K562 (cell line): ENCODE data around the gene SLC12A6. TPM values are rescaled to one million over a fixed set of nuclear protein-coding genes. Genes with fewer than 3 reads are reported as not detected.

ENCODE experiments used
- ATAC-seq: fragments of 200-7000 bp; cut with Tn5 transposase; 3 replicates; pipeline ENCODE4 v1.9.1; 2020; ENCODE audit warnings: moderate library complexity
- BruUV-seq: library from RNA; stranded (reverse); fragments of 400-500 nt; replicated peaks from 2 replicates; lab custom pipeline; 2021; lab: Mats Ljungman, UMichigan
- CTCF ChIA-PET: fragments of 300-600 bp; formaldehyde crosslinking; extraction: SDS; loops from one replicate; lab custom pipeline; 2021; ENCODE audit warnings: low intra/inter-chr PET ratio; lab: Yijun Ruan, JAX
- POLR2A ChIA-PET: fragments of 300-600, 350-650 bp; sonication (Branson Sonifier 250); formaldehyde crosslinking; extraction: SDS; loops from one replicate; lab custom pipeline; 2021; ENCODE audit warnings: antibody characterized with exemption, inconsistent platforms; lab: Yijun Ruan, JAX
- DNase-seq, 4 experiments: peaks; one replicate each; pipeline versions ENCODE4 v3.0.0 to v3.0.0-alpha.2; 2011 to 2018; ENCODE audit warnings: low spot score in 3 of 4, mixed read lengths in 3 of 4; ENCODE audit errors: extremely low read depth in 1 of 4
- FAIRE-seq: peaks from 2 replicates; lab custom pipeline; 2011; peaks lifted over from hg19 to GRCh38; lab: Jason Lieb, UNC
- H2AFZ ChIP-seq: 2 replicates; pipeline ENCODE4 v1.6.0; 2011; ENCODE audit warnings: low read depth, low read length, control low read depth, inconsistent platforms
- H3K27ac ChIP-seq: fragments of 200-600 bp; 3 replicates; pipeline ENCODE4 v1.8.0; 2011; ENCODE audit warnings: low read depth, mild to moderate bottlenecking, control low read depth, inconsistent platforms, low read length, moderate library complexity, mixed read lengths; ENCODE audit errors: extremely low read depth
- H3K27me3 ChIP-seq, 2 experiments: fragments of 300-600 bp in 1 of 2; 2 replicates in 1 of 2; 3 replicates in 1 of 2; pipeline versions ENCODE4 v1.6.0 to v1.8.0; 2011; ENCODE audit warnings: inconsistent platforms in 2 of 2, low read length in 2 of 2, mild to moderate bottlenecking in 1 of 2, mixed read lengths in 1 of 2, moderate library complexity in 1 of 2; ENCODE audit not compliant: control insufficient read depth in 2 of 2, insufficient read depth in 2 of 2
- H3K36me3 ChIP-seq: fragments of 300-600 bp; 3 replicates; pipeline ENCODE4 v1.8.0; 2011; ENCODE audit warnings: mild to moderate bottlenecking, low read length, inconsistent platforms; ENCODE audit not compliant: control insufficient read depth, insufficient read depth
- H3K4me1 ChIP-seq, 2 experiments: fragments of 200-600 bp in 1 of 2; replicated peaks in 1 of 2; 2 replicates in 1 of 2; 3 replicates in 1 of 2; pipeline versions ENCODE4 v1.5.1 to v1.8.0; 2011; ENCODE audit warnings: inconsistent platforms in 2 of 2, low read length in 2 of 2, mild to moderate bottlenecking in 1 of 2, mixed read lengths in 1 of 2, moderate library complexity in 1 of 2; ENCODE audit not compliant: control insufficient read depth in 2 of 2, insufficient read depth in 2 of 2
- H3K4me2 ChIP-seq: 2 replicates; pipeline ENCODE4 v1.6.1; 2011; ENCODE audit warnings: low read length, control low read depth, inconsistent platforms, mixed read lengths; ENCODE audit not compliant: insufficient read depth
- H3K4me3 ChIP-seq: fragments of 200-600 bp; sonication (generic), shearing (Covaris generic); 2 replicates; pipeline ENCODE4 v1.5.1; 2016; ENCODE audit warnings: control low read depth, inconsistent platforms
- H3K79me2 ChIP-seq: fragments of 200-600 bp; 3 replicates; pipeline ENCODE4 v1.8.0; 2011; ENCODE audit warnings: low read length, inconsistent platforms; ENCODE audit not compliant: control insufficient read depth, insufficient read depth
- H3K9ac ChIP-seq, 2 experiments: 2 replicates each; pipeline versions ENCODE4 v1.6.0 to v1.6.1; 2011; ENCODE audit warnings: low read depth in 2 of 2, low read length in 2 of 2, control low read depth in 1 of 2, inconsistent platforms in 1 of 2, mild to moderate bottlenecking in 1 of 2, mixed read lengths in 1 of 2; ENCODE audit not compliant: insufficient read depth in 1 of 2
- H3K9me1 ChIP-seq: one replicate; pipeline ENCODE4 v1.6.0; 2011; ENCODE audit warnings: inconsistent platforms, mild to moderate bottlenecking, low read length, moderate library complexity; ENCODE audit not compliant: control insufficient read depth, insufficient read depth
- H3K9me3 ChIP-seq: replicated peaks from 2 replicates; pipeline ENCODE4 v1.5.1; 2011; ENCODE audit warnings: low read depth, low read length, inconsistent platforms; ENCODE audit not compliant: control insufficient read depth, insufficient read depth
- H4K20me1 ChIP-seq: replicated peaks from 2 replicates; pipeline ENCODE4 v1.6.1; 2011; ENCODE audit warnings: low read length, inconsistent platforms, mixed read lengths; ENCODE audit not compliant: control insufficient read depth, insufficient read depth
- CBX3 ChIP-seq, 2 experiments: IDR thresholded peaks; 1 replicate in 1 of 2; 2 replicates in 1 of 2; pipeline ENCODE4 v1.6.1; 2012; ENCODE audit warnings: inconsistent platforms in 2 of 2, low read length in 2 of 2, borderline replicate concordance in 1 of 2, control low read depth in 1 of 2
- CREB1 ChIP-seq, 2 experiments: sonication (generic) in 1 of 2; formaldehyde crosslinking in 1 of 2; IDR thresholded peaks; 2 replicates each; pipeline versions ENCODE4 v1.6.1 to v1.8.0; 2012 to 2022; ENCODE audit warnings: inconsistent platforms in 1 of 2, mild to moderate bottlenecking in 1 of 2, missing genetic modification reagents in 1 of 2, moderate library complexity in 1 of 2
- HMGN3 ChIP-seq: IDR thresholded peaks from 2 replicates; pipeline ENCODE4 v1.6.1; 2011; ENCODE audit warnings: borderline replicate concordance, low read depth, mild to moderate bottlenecking, mixed read lengths, low read length; ENCODE audit not compliant: insufficient read length; ENCODE audit errors: extremely low read depth
- MEF2A ChIP-seq: IDR thresholded peaks from 2 replicates; pipeline ENCODE4 v1.6.1; 2011; ENCODE audit warnings: low read depth, mild to moderate bottlenecking, low read length, moderate library complexity; ENCODE audit not compliant: control insufficient read depth
- MTA1 ChIP-seq: fragments of 450-650 bp; IDR thresholded peaks from 2 replicates; pipeline ENCODE4 v1.6.1; 2017; ENCODE audit warnings: borderline replicate concordance
- NONO ChIP-seq, 2 experiments: fragments of 200-400 bp in 1 of 2; fragments of 450-650 bp in 1 of 2; formaldehyde crosslinking in 1 of 2; IDR thresholded peaks; 2 replicates each; pipeline ENCODE4 v1.6.1; 2017; ENCODE audit warnings: low read depth in 2 of 2, mild to moderate bottlenecking in 2 of 2, moderate library complexity in 2 of 2, low read length in 1 of 2
- RAD21 ChIP-seq, 2 experiments: fragments of 250-450 bp in 1 of 2; fragments of 450-650 bp in 1 of 2; sonication (Bioruptor Pico) in 1 of 2; formaldehyde crosslinking in 1 of 2; IDR thresholded peaks in 1 of 2; conservative IDR thresholded peaks in 1 of 2; 2 replicates each; pipeline versions ENCODE4 v1.4.0 to v1.8.0; 2020 to 2022; ENCODE audit warnings: mild to moderate bottlenecking in 2 of 2, moderate library complexity in 1 of 2
- SRSF3 ChIP-seq: fragments of 200-400 bp; formaldehyde crosslinking; IDR thresholded peaks from 2 replicates; pipeline ENCODE4 v1.6.1; 2016; ENCODE audit warnings: mild to moderate bottlenecking, low read length, moderate library complexity; ENCODE audit not compliant: insufficient read depth
- TCF3 ChIP-seq: sonication (generic); formaldehyde crosslinking; IDR thresholded peaks from 2 replicates; pipeline ENCODE4 v1.4.0; 2020; ENCODE audit warnings: mild to moderate bottlenecking, missing genetic modification reagents
- XRCC5 ChIP-seq: fragments of 200-400 bp; formaldehyde crosslinking; IDR thresholded peaks from 2 replicates; pipeline ENCODE4 v1.6.1; 2017; ENCODE audit warnings: low read depth, mild to moderate bottlenecking, low read length
- ZKSCAN1 ChIP-seq: fragments of 150-350 bp; IDR thresholded peaks from 2 replicates; pipeline ENCODE4 v1.6.1; 2016; ENCODE audit warnings: low read depth, low read length
- WGBS: fragments of 100-300 bp; shearing (Covaris generic); methylation state at CpG from one replicate; pipeline ENCODE4 v1.1.6; 2016; ENCODE audit warnings: low coverage, mixed read lengths; ENCODE audit not compliant: insufficient coverage; ENCODE audit errors: missing lambda C conversion rate; 5-methylcytosine and 5-hydroxymethylcytosine counted together
- in situ Hi-C: fragments of 300-500 bp; cut with MboI; formaldehyde crosslinking; loops from 4 replicates; pipeline ENCODE4 v1.15.0; 2018; ENCODE audit warnings: inconsistent platforms, mixed read lengths
- intact Hi-C: fragments of 100-400 bp; cut with micrococcal nuclease; formaldehyde crosslinking; loops from 2 replicates; pipeline ENCODE4 v1.14.2; 2022
- polyA plus RNA-seq, 8 experiments: library from polyadenylated mRNA; depleted of rRNA in 4 of 8; stranded (reverse) in 5 of 8; unstranded in 3 of 8; fragments of >200 nt; fragmentation: Nextera tagmentation in 2 of 8; fragmentation: Illumina TruSeq in 1 of 8; extraction: Ambion mirVana in 2 of 8; extraction: Trizol in 1 of 8; gene quantifications; 2 replicates each; pipeline versions ENCODE4 v1.2.1 to v1.2.3, GENCODE V29; 2011 to 2014; ENCODE audit warnings: inconsistent platforms in 1 of 8, missing spikeins in 1 of 8
- total RNA-seq, 7 experiments: library from RNA; depleted of rRNA in 6 of 7; stranded (reverse); fragments of >200 nt in 6 of 7; fragmentation: Illumina TruSeq in 2 of 7; extraction: Trizol in 2 of 7; gene quantifications; 2 replicates each; pipeline versions ENCODE4 v1.2.1 to v1.2.3, GENCODE V29; 2011 to 2021; ENCODE audit warnings: low replicate concordance in 1 of 7
- TF ChIP-seq, protein P1 (sequence below): fragments of 450-650 bp; formaldehyde crosslinking; IDR thresholded peaks from 2 replicates; pipeline ENCODE4 v1.4.0; 2022; ENCODE audit warnings: missing genetic modification characterization
- TF ChIP-seq, protein P2 (sequence below): fragments of 250-450 bp; sonication (Bioruptor Pico); IDR thresholded peaks from 2 replicates; pipeline ENCODE4 v1.5.0; 2021; ENCODE audit warnings: mild to moderate bottlenecking, moderate library complexity

The SLC12A6 gene
- total and polyA plus RNA-seq, 9 of the 15 experiments (the other 6 are each of a cell fraction or from before 2014, with no cell fraction given): 1.4 to 16.4 (median 6.7) TPM

DNA sequence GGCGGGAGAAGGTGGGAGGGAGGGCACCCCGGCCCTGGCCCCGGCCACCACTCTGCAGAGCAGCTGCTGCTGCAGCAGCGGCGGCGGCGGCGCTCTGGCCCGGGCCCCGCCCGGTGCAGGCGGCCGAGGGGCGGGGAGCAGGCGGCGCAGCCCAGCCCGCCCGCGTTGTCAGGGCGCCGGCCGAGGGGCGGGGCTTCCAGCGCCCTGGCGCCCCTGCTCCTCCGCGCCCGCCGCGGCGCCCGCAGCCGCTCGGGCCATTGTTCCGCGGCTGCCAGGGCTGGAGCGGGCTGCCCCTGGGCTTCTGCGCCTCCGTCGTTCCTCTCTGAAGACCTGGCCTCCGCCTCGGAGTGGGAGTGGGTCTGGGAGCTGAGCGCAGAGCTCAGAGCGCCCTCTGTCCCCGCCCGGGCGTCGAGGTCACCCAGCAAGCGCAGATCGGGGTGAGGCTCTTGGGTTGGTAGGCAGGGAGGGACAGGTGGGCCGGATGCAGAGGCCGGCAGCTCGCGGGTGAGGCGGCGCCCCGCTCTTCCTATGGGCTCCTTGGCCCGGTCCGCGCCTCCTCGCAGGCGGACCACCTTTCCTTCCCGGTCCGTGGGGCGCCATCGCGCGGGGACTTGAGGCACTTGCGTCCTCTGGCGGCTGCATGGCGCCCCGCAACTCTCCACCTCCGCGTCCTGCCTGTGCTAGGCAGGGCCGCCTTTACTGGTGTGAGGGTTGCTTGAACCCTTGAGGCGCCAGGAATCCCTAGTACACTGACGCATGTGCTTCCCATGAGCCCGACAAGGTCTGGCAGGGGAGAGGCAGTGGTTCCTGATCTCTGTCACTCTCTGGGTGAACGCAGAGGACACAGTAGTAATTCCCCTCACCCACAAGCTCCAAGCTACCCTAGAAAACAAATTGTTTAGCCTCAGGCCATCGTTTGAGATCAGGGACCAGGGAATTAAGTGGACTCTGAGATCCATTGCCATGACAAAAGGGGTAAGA, 29.8 kb upstream of the SLC12A6 start, which contains the start of gene LPCAT4:
Gene LPCAT4 (minus strand): TSS at position 96 of the 981 bp plus-strand sequence. CDS start 96 bp downstream, outside the sequence.
- Histone ChIP-seq H2AFZ (peak within 1 kb of the TSS; percentile 100), H3K36me3 (peaks cover 19% of the 10 kb centered on the region; the same call in 2 of the 3 replicates), H3K4me3 (peak within 1 kb of the TSS; percentile 99), H3K27me3 (no peaks in the 10 kb centered on the region), H4K20me1 (no peaks in the 10 kb centered on the region), H3K9ac (peak within 1 kb of the TSS; percentile 78 to 99), H3K9me3 (no peaks in the 10 kb centered on the region), H3K9me1 (no peaks in the 10 kb centered on the region), H3K4me1 (peaks cover 7 to 22% of the 10 kb centered on the region in 2 experiments; a peak in 4 of 5 replicates), H3K4me2 (peak within 1 kb of the TSS; percentile 88), H3K27ac (peak within 1 kb of the TSS; percentile 91), H3K79me2 (peaks cover 10% of the 10 kb centered on the region; the same call in 2 of the 3 replicates)
- in situ Hi-C loops (loop anchor here (10.0 kb wide), 1 partner anchor 303 kb away; no protein-coding TSS in a partner anchor), intact Hi-C loops (loop anchor here (1.0 to 5.0 kb wide), 5 partner anchors 24 to 305 kb away; partner anchors contain the start of genes KATNBL1, NOP10 and NUTM1)
- 1% methylated on average over 35 of the region's 80 CpGs for WGBS
- DNase-seq: peak; percentile 94 to 95 (median 94)
- ChIA-PET CTCF (interaction anchor here (0.9 to 2.0 kb wide), 5 partner anchors 24 to 306 kb away, joined by 3 to 18 read pairs (median 5); partner anchors contain the start of genes NOP10 and NUTM1), POLR2A (interaction anchor here (0.6 to 2.3 kb wide), 10 partner anchors 9 to 319 kb away, joined by 3 to 10 read pairs (median 4); partner anchors contain the start of gene SLC12A6)
- no peak for FAIRE-seq
- ATAC-seq: peak; percentile 95
- no TSS peak for BruUV-seq
- TF ChIP-seq MTA1: no peak; the same call in 1 of the 2 replicates
- peak; percentile 48 for TF ChIP-seq HMGN3
- TF ChIP-seq MEF2A: 0 out of 2 replicates have a peak, but pooled peaks have one; percentile 13
- 0 out of 2 replicates have a peak, but pooled peaks have one; percentile 53 for TF ChIP-seq XRCC5
- TF ChIP-seq, protein P1, sequence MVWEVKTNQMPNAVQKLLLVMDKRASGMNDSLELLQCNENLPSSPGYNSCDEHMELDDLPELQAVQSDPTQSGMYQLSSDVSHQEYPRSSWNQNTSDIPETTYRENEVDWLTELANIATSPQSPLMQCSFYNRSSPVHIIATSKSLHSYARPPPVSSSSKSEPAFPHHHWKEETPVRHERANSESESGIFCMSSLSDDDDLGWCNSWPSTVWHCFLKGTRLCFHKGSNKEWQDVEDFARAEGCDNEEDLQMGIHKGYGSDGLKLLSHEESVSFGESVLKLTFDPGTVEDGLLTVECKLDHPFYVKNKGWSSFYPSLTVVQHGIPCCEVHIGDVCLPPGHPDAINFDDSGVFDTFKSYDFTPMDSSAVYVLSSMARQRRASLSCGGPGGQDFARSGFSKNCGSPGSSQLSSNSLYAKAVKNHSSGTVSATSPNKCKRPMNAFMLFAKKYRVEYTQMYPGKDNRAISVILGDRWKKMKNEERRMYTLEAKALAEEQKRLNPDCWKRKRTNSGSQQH (CRISPR knock-in tag): 0 out of 2 replicates have a peak, but pooled peaks have one; percentile 52
- no peak for TF ChIP-seq SRSF3
- peak in 1 of 2 experiments; percentile 44; a peak in 1 of 3 replicates for TF ChIP-seq CBX3 (IDR thresholded peaks at IDR 0.05; ENCODE audit: borderline replicate concordance in 1 of 2, low read length in 2 of 2)
- TF ChIP-seq, protein P2, sequence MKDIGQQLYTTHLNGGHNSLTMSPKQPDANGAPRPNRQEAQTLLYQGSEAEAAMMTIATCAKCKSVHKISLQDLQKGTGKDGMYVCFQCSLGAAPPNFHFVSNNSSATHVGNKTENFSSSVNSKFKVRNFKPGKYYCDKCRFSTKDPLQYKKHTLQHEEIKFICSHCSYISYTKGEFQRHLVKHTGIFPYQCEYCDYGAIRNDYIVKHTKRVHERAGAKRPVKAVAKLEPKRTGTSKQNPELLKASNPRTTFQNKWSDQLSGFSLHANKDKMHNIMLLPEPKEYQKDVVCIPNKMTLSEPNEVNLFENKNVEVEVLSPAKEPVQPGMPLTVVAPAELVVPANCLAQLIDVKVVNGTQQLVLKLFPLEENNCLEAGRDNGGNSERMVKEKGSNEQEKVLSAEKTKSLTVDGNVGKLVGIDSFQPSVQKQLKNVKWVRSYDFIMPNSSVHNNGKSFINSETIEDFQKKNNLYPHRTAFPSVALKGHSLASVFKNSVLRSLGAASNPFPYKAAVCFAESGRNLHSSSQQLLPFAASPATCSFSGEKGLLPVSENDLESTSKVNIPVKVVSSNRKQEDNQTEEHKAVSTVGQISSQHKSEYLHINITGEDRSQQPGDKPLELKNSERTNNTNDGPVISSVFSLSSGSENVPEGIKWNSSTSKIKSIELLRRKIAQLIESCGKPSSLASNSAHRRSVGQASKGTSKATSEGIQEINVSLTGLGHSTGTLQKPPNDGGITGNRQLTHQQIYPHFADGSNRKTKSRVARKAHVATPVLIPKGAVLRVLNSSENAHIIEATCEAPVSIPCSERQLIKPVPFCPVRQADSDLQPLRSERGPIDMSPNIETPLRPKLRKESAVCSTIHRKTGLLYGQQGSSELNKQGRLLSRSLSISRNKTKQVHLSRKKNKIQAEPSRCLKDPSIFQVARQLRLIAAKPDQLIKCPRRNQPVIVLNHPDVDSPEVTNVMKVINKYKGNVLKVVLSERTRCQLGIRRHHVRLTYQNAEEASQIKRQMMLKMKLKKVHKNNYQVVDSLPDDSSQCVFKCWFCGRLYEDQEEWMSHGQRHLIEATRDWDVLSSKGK: no peak
- TF ChIP-seq ZKSCAN1: peak; percentile 76
- TF ChIP-seq RAD21 (CRISPR knock-in tag; conservative IDR thresholded peaks at IDR 0.05 in 1 of 2, IDR thresholded peaks at IDR 0.05 in 1 of 2): peak; percentile 85 to 89
- TF ChIP-seq NONO (IDR thresholded peaks at IDR 0.05; ENCODE audit: low read depth in 2 of 2, low read length in 1 of 2): peak; percentile 27 to 61; a peak in 2 of 4 replicates
- peak; percentile 32; the same call in 1 of the 2 replicates for TF ChIP-seq TCF3 (CRISPR knock-in tag)
- TF ChIP-seq CREB1 (IDR thresholded peaks at IDR 0.05): no peak
- TF ChIP-seq CREB1 (CRISPR knock-in tag; IDR thresholded peaks at IDR 0.05): peak; percentile 78
